Heart right ventricle (tissue), 16 donors: ENCODE data around the gene FUT2. TPM values are rescaled to one million over a fixed set of nuclear protein-coding genes. Genes with fewer than 3 reads are reported as not detected.

ENCODE experiments used
- ATAC-seq, 8 donors: fragments of 200-7000 bp; cut with Tn5 transposase; one replicate each; pipeline ENCODE4 v1.9.1; 2020; ENCODE audit warnings: mild to moderate bottlenecking in 8 of 8, moderate library complexity in 8 of 8, moderate number of reproducible peaks in 1 of 8
- DNase-seq, 2 donors: peaks; one replicate each; pipeline ENCODE4 v3.0.0-alpha.2; 2020
- H3K27ac ChIP-seq, 10 donors: fragments of 200-600 bp; sonication (generic) in 2 of 10; one replicate each; pipeline versions ENCODE4 v1.5.0 to v1.8.0; 2020 to 2022; ENCODE audit warnings: mild to moderate bottlenecking in 3 of 10
- H3K27me3 ChIP-seq, 7 donors: fragments of 200-600 bp; one replicate each; pipeline ENCODE4 v1.8.0; 2021 to 2022; ENCODE audit warnings: mild to moderate bottlenecking in 2 of 7
- H3K36me3 ChIP-seq, 9 donors: fragments of 200-600 bp; sonication (generic) in 1 of 9; one replicate each; pipeline versions ENCODE4 v1.5.0 to v1.8.0; 2020 to 2022; ENCODE audit warnings: mild to moderate bottlenecking in 2 of 9
- H3K4me1 ChIP-seq, 9 donors: fragments of 200-600 bp; sonication (generic) in 1 of 9; one replicate each; pipeline versions ENCODE4 v1.5.0 to v1.8.0; 2020 to 2022; ENCODE audit warnings: mild to moderate bottlenecking in 4 of 9
- H3K4me3 ChIP-seq, 10 donors: fragments of 200-600 bp; sonication (generic) in 2 of 10; one replicate each; pipeline versions ENCODE4 v1.5.0 to v1.8.0; 2020 to 2022; ENCODE audit warnings: mild to moderate bottlenecking in 7 of 10, moderate library complexity in 2 of 10
- H3K9me3 ChIP-seq, 11 donors: fragments of 200-600 bp in 10 of 11; sonication (generic) in 2 of 11; one replicate each; pipeline versions ENCODE4 v1.5.0 to v1.8.0; 2013 to 2022; ENCODE audit warnings: mild to moderate bottlenecking in 2 of 11, control low read depth in 1 of 11, moderate library complexity in 1 of 11
- WGBS, 2 donors: extraction: QIAGEN DNeasy Blood & Tissue Kit; methylation state at CpG; one replicate each; pipeline ENCODE4 v1.1.7; 2013; ENCODE audit warnings: inconsistent platforms in 1 of 2; 5-methylcytosine and 5-hydroxymethylcytosine counted together
- intact Hi-C, 10 donors: fragments of 100-400 bp; cut with DNase I; formaldehyde crosslinking; loops; one replicate each; pipeline versions ENCODE4 v1.11.1 to v1.14.2; 2022
- polyA plus RNA-seq, 2 donors: library from polyadenylated mRNA; stranded (reverse); fragments of 200-250 nt; gene quantifications; one replicate each; pipeline ENCODE4 v1.2.3, GENCODE V29; 2013
- total RNA-seq, 10 donors: library from RNA; stranded (reverse); fragmentation: NEBNext Ultra II Directional in 3 of 10; extraction: Animal tissue kit (Norgen Biotek cat#: 25700) in 3 of 10; gene quantifications; one replicate each; pipeline versions ENCODE4 v1.2.1 to v1.2.4, GENCODE V29; 2021 to 2023
- TF ChIP-seq, protein P1 (sequence below), 9 donors: fragments of 200-600 bp; sonication (generic) in 2 of 9; IDR thresholded peaks; one replicate each; pipeline versions ENCODE4 v1.5.0 to v1.8.0; 2021 to 2022; ENCODE audit warnings: antibody characterized with exemption in 9 of 9, mild to moderate bottlenecking in 5 of 9, moderate library complexity in 1 of 9
- donor health status: Arrhythmogenic right ventricular cardiomyopathy.
- donor health status: ischemic (EF 13 %, LVEDD 7.1; RV severe dilation, severe dysfunction).
- donor health status: healthy with polysubstance abuse.
- donor health status: DM: no; HTN: yes; CAD: no.
- donor health status: DM: no; HTN: no; CAD: no.
- donor health status: ischemic (EF 25% LVEDD 6.9; RV normal size, moderate dysfunction).
- donor health status: ischemic (EF 25% LVEDD 5.7; RV mildly dilated, moderate dysfunction).
- donor health status: healthy.
- donor health status: DM: yes; HTN: yes; CAD: no.
- donor health status: Ischemic cardiomyopathy.
- donor health status: ischemic (EF 35%, LVEDD 5.7; RV mildly dilated, moderate dysfunction).
- donor health status: nonischemic (EF 11% LVEDD 7.7; RV severe dilation, severe dysfunction).
- donor health status: DM: yes; HTN: yes; CAD: no.
- donor health status: PGD.
- donor health status: ischemic (EF 29% LVEDD 5.4; RV normal size, mild dysfunction).
- donor health status: nonischemic (EF 23%, LVEDD 6.1; RV moderate dilation, normal function).

FUT2 gene
- total and polyA plus RNA-seq, 12 donors, result 0.07 TPM; not detected in 11

GRCh38 chr19:48752496-48753365 lies 57.0 kb downstream of the FUT2 start, which contains the start of gene FUT1:
Gene FUT1, minus strand, starts transcription at chr19:48752641. Its CDS starts 1,360 bp downstream, at chr19:48751281.
- intact Hi-C loops, result no loop called here
- peak within 1 kb of the TSS; percentile 27 to 66 (median 58) for H3K4me3 ChIP-seq

DNA sequence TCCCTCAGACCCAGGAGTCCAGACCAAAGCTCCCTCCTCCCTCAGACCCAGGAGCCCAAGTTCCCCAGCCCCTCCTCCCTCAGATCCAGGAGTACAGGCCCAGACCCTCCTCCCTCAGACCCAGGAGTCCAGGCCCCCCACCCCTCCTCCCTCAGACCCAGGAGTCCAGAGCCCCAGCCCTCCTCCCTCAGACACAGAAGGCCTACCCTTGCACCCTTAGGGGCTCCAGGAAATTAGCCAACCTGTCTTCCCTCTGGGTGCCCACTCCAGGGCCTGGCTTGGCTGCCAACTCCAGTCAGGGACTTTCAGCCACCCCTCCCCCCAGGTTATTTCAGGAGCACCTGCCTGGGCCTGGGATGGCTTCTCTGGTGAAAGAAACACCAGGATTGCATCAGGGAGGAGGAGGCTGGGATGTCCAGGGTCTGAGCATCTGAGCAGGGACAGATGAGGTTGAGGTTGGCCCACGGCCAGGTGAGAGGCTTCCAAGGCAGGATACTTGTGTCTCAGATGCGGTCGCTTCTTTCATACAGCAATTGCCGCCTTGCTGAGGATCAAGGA lies 59.4 kb downstream of the FUT2 start, which contains the start of gene FGF21:
FGF21 (plus strand) TSS at position 441 of the 558 bp plus-strand sequence. CDS start 713 bp downstream, outside the sequence.
- Histone ChIP-seq H3K4me1 (peaks cover 7 to 42% (median 24%) of the 10 kb centered on the region in 9 donors), H3K9me3 (no peaks in the 10 kb centered on the region), H3K27ac (no peak within 1 kb of the TSS), H3K27me3 (peaks cover 0 to 41% (median 19%) of the 10 kb centered on the region in 7 donors), H3K36me3 (peaks cover 0 to 7% (median 0%) of the 10 kb centered on the region in 9 donors), H3K4me3 (no peak within 1 kb of the TSS)
- ATAC-seq (no peak), DNase-seq (no peak)
- TF ChIP-seq, protein P1, sequence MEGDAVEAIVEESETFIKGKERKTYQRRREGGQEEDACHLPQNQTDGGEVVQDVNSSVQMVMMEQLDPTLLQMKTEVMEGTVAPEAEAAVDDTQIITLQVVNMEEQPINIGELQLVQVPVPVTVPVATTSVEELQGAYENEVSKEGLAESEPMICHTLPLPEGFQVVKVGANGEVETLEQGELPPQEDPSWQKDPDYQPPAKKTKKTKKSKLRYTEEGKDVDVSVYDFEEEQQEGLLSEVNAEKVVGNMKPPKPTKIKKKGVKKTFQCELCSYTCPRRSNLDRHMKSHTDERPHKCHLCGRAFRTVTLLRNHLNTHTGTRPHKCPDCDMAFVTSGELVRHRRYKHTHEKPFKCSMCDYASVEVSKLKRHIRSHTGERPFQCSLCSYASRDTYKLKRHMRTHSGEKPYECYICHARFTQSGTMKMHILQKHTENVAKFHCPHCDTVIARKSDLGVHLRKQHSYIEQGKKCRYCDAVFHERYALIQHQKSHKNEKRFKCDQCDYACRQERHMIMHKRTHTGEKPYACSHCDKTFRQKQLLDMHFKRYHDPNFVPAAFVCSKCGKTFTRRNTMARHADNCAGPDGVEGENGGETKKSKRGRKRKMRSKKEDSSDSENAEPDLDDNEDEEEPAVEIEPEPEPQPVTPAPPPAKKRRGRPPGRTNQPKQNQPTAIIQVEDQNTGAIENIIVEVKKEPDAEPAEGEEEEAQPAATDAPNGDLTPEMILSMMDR (IDR thresholded peaks at IDR 0.05), result no peak
- intact Hi-C loops, result no loop called here
- 82 to 88% methylated on average over 4 of the region's 4 CpGs for WGBS, 2 donors

More at GRCh38 chr19:48752496-48753365, 57.0 kb downstream of the FUT2 start, which contains the start of gene FUT1:
- DNase-seq (peak; percentile 78 to 79), ATAC-seq (peak; percentile 84 to 93 (median 90))
- WGBS, 2 donors, result 2% methylated on average over 65 to 73 of the region's 73 CpGs
- peaks cover 7 to 40% (median 22%) of the 10 kb centered on the region in 9 donors for H3K4me1 ChIP-seq
- peak within 1 kb of the TSS; percentile 62 to 89 (median 79) for H3K27ac ChIP-seq
- TF ChIP-seq, protein P1 (IDR thresholded peaks at IDR 0.05), result no peak
- peaks cover 0 to 28% (median 0%) of the 10 kb centered on the region in 9 donors for H3K36me3 ChIP-seq
- H3K9me3 ChIP-seq, result no peaks in the 10 kb centered on the region
- H3K27me3 ChIP-seq, result peaks cover 0 to 39% (median 19%) of the 10 kb centered on the region in 7 donors

Other genes starting within 250 kb of the FUT2 start
- gene GRWD1, start 250.0 kb upstream of the FUT2 start, total RNA-seq, result 10 to 100 TPM; 13.2 to 26.2 (median 17.0) TPM
- 10 to 100 TPM in 1 of 2 donors, 1 to 10 TPM in 1; 5.6 to 22.8 TPM for gene GRWD1, start 250.0 kb upstream of the FUT2 start, polyA plus RNA-seq
- under 1 TPM; 0.13 to 0.52 (median 0.30) TPM for gene KCNJ14, start 240.4 kb upstream of the FUT2 start, total RNA-seq
- under 1 TPM; 0.29 to 0.43 TPM for gene KCNJ14, start 240.4 kb upstream of the FUT2 start, polyA plus RNA-seq
- gene CYTH2, start 226.6 kb upstream of the FUT2 start, total RNA-seq, result 10 to 100 TPM; 25.8 to 40.4 (median 32.2) TPM
- gene CYTH2, start 226.6 kb upstream of the FUT2 start, polyA plus RNA-seq, result 10 to 100 TPM; 28.2 to 41.9 TPM
- 1 to 10 TPM in 4 of 10 donors, under 1 TPM in 6; 0.40 to 1.3 (median 0.88) TPM for gene LMTK3, start 184.1 kb upstream of the FUT2 start, total RNA-seq
- 1 to 10 TPM in 1 of 2 donors, under 1 TPM in 1; 0.12 to 1.5 TPM for gene LMTK3, start 184.1 kb upstream of the FUT2 start, polyA plus RNA-seq
- gene SULT2B1, start 143.8 kb upstream of the FUT2 start, total RNA-seq, result under 1 TPM in 3 of 10 donors, not detected in 7; 0.42 to 0.70 (median 0.42) TPM
- gene SULT2B1, start 143.8 kb upstream of the FUT2 start, polyA plus RNA-seq, result under 1 TPM; 0.13 to 0.44 TPM
- gene SPACA4, start 89.2 kb upstream of the FUT2 start, total RNA-seq, result not detected
- gene SPACA4, start 89.2 kb upstream of the FUT2 start, polyA plus RNA-seq, result not detected
- not detected for gene FAM83E, start 80.9 kb upstream of the FUT2 start, total RNA-seq
- under 1 TPM in 1 of 2 donors, not detected in 1; 0.01 TPM for gene FAM83E, start 80.9 kb upstream of the FUT2 start, polyA plus RNA-seq
- gene RPL18, start 76.8 kb upstream of the FUT2 start, total RNA-seq, result 100 to 1,000 TPM; 493 to 753 (median 543) TPM
- 1,000 to 10,000 TPM; 1,418 to 2,257 TPM for gene RPL18, start 76.8 kb upstream of the FUT2 start, polyA plus RNA-seq
- gene SPHK2, start 76.5 kb upstream of the FUT2 start, total RNA-seq, result 10 to 100 TPM in 2 of 10 donors, 1 to 10 TPM in 8; 5.7 to 13.0 (median 7.7) TPM
- gene SPHK2, start 76.5 kb upstream of the FUT2 start, polyA plus RNA-seq, result 10 to 100 TPM in 1 of 2 donors, 1 to 10 TPM in 1; 8.7 to 15.9 TPM
- 10 to 100 TPM in 8 of 10 donors, 1 to 10 TPM in 2; 2.4 to 30.0 (median 12.8) TPM for gene DBP, start 58.6 kb upstream of the FUT2 start, total RNA-seq
- gene DBP, start 58.6 kb upstream of the FUT2 start, polyA plus RNA-seq, result 10 to 100 TPM in 1 of 2 donors, 1 to 10 TPM in 1; 5.8 to 11.6 TPM
- gene CA11, start 49.8 kb upstream of the FUT2 start, total RNA-seq, result 1 to 10 TPM; 1.8 to 9.6 (median 3.8) TPM
- 10 to 100 TPM in 1 of 2 donors, 1 to 10 TPM in 1; 3.2 to 24.5 TPM for gene CA11, start 49.8 kb upstream of the FUT2 start, polyA plus RNA-seq
- under 1 TPM in 6 of 10 donors, not detected in 4; 0.17 to 0.68 (median 0.28) TPM for gene NTN5, start 23.0 kb upstream of the FUT2 start, total RNA-seq
- gene NTN5, start 23.0 kb upstream of the FUT2 start, polyA plus RNA-seq, result under 1 TPM; 0.17 to 0.37 TPM
- 1 to 10 TPM; 1.9 to 7.5 (median 3.4) TPM for gene MAMSTR, start 23.8 kb downstream of the FUT2 start, total RNA-seq
- 1 to 10 TPM; 2.4 to 6.4 TPM for gene MAMSTR, start 23.8 kb downstream of the FUT2 start, polyA plus RNA-seq
- gene RASIP1, start 44.6 kb downstream of the FUT2 start, total RNA-seq, result 10 to 100 TPM; 13.6 to 23.5 (median 15.4) TPM
- 10 to 100 TPM; 19.9 to 27.3 TPM for gene RASIP1, start 44.6 kb downstream of the FUT2 start, polyA plus RNA-seq
- gene IZUMO1, start 50.9 kb downstream of the FUT2 start, total RNA-seq, result under 1 TPM in 9 of 10 donors, not detected in 1; 0.12 to 0.95 (median 0.68) TPM
- gene IZUMO1, start 50.9 kb downstream of the FUT2 start, polyA plus RNA-seq, result 1 to 10 TPM in 1 of 2 donors, under 1 TPM in 1; 0.39 to 1.3 TPM
- 1 to 10 TPM; 1.8 to 5.7 (median 2.7) TPM for gene FUT1, start 56.7 kb downstream of the FUT2 start, total RNA-seq
- gene FUT1, start 56.7 kb downstream of the FUT2 start, polyA plus RNA-seq, result 1 to 10 TPM; 2.2 to 5.4 TPM
- gene FGF21, start 59.6 kb downstream of the FUT2 start, total RNA-seq, result not detected
- gene FGF21, start 59.6 kb downstream of the FUT2 start, polyA plus RNA-seq, result not detected
- 10 to 100 TPM; 49.9 to 77.8 (median 65.2) TPM for gene BCAT2, start 115.1 kb downstream of the FUT2 start, total RNA-seq
- 10 to 100 TPM; 43.7 to 96.7 TPM for gene BCAT2, start 115.1 kb downstream of the FUT2 start, polyA plus RNA-seq
- 1 to 10 TPM; 1.1 to 5.3 (median 3.1) TPM for gene HSD17B14, start 140.5 kb downstream of the FUT2 start, total RNA-seq
- 1 to 10 TPM; 2.4 to 2.7 TPM for gene HSD17B14, start 140.5 kb downstream of the FUT2 start, polyA plus RNA-seq
- 10 to 100 TPM; 18.5 to 70.6 (median 25.1) TPM for gene PLEKHA4, start 172.6 kb downstream of the FUT2 start, total RNA-seq
- 10 to 100 TPM; 29.3 to 29.5 TPM for gene PLEKHA4, start 172.6 kb downstream of the FUT2 start, polyA plus RNA-seq
- 100 to 1,000 TPM in 1 of 10 donors, 10 to 100 TPM in 9; 55.4 to 123 (median 73.7) TPM for gene PPP1R15A, start 176.4 kb downstream of the FUT2 start, total RNA-seq
- 100 to 1,000 TPM in 1 of 2 donors, 10 to 100 TPM in 1; 59.6 to 192 TPM for gene PPP1R15A, start 176.4 kb downstream of the FUT2 start, polyA plus RNA-seq
- under 1 TPM in 5 of 10 donors, not detected in 5; 0.15 to 0.69 (median 0.49) TPM for gene TULP2, start 202.8 kb downstream of the FUT2 start, total RNA-seq
- gene TULP2, start 202.8 kb downstream of the FUT2 start, polyA plus RNA-seq, result under 1 TPM in 1 of 2 donors, not detected in 1; 0.22 TPM
- 100 to 1,000 TPM; 227 to 452 (median 311) TPM for gene NUCB1, start 204.3 kb downstream of the FUT2 start, total RNA-seq
- 100 to 1,000 TPM; 170 to 294 TPM for gene NUCB1, start 204.3 kb downstream of the FUT2 start, polyA plus RNA-seq
- gene DHDH, start 237.7 kb downstream of the FUT2 start, total RNA-seq, result under 1 TPM in 1 of 10 donors, not detected in 9; 0.51 TPM
- under 1 TPM in 1 of 2 donors, not detected in 1; 0.17 TPM for gene DHDH, start 237.7 kb downstream of the FUT2 start, polyA plus RNA-seq